Liver (tissue), 9 donors: ENCODE measurements around the gene SLC6A12. TPM values are rescaled to one million over a fixed set of nuclear protein-coding genes. Genes with fewer than 3 reads are reported as not detected.

Experiments used
- DNase-seq: peaks from one replicate; pipeline ENCODE4 v3.0.0-alpha.2; 2017; ENCODE audit warnings: low spot score
- H3K27ac ChIP-seq, 2 donors: one replicate each; pipeline ENCODE4 v1.7.0; 2013; ENCODE audit warnings: inconsistent platforms in 2 of 2, low read length in 2 of 2, control low read depth in 1 of 2, low read depth in 1 of 2, mild to moderate bottlenecking in 1 of 2
- H3K27me3 ChIP-seq, 4 donors: one replicate each; pipeline versions ENCODE4 v1.6.1 to v1.7.0; 2013; ENCODE audit warnings: low read length in 3 of 4, inconsistent platforms in 1 of 4, mild to moderate bottlenecking in 1 of 4, moderate library complexity in 1 of 4; ENCODE audit not compliant: control insufficient read depth in 4 of 4, insufficient read depth in 4 of 4
- H3K36me3 ChIP-seq, 4 donors: one replicate each; pipeline versions ENCODE4 v1.6.1 to v1.7.0; 2013; ENCODE audit warnings: low read length in 3 of 4, mild to moderate bottlenecking in 3 of 4, low read depth in 1 of 4, moderate library complexity in 1 of 4; ENCODE audit not compliant: control insufficient read depth in 4 of 4, insufficient read depth in 3 of 4
- H3K4me1 ChIP-seq, 4 donors: one replicate each; pipeline versions ENCODE4 v1.6.1 to v1.7.0; 2013; ENCODE audit warnings: low read length in 3 of 4, mild to moderate bottlenecking in 3 of 4, moderate library complexity in 1 of 4; ENCODE audit not compliant: control insufficient read depth in 4 of 4, insufficient read depth in 4 of 4
- H3K4me3 ChIP-seq, 3 donors: one replicate each; pipeline versions ENCODE4 v1.6.1 to v1.7.0; 2013; ENCODE audit warnings: low read length in 3 of 3, control low read depth in 1 of 3, low read depth in 1 of 3, mild to moderate bottlenecking in 1 of 3
- H3K9ac ChIP-seq, 2 donors: one replicate each; pipeline ENCODE4 v1.7.0; 2013; ENCODE audit warnings: low read length in 2 of 2, mild to moderate bottlenecking in 2 of 2, moderate library complexity in 2 of 2, control low read depth in 1 of 2, low read depth in 1 of 2
- H3K9me3 ChIP-seq, 4 donors: one replicate each; pipeline versions ENCODE4 v1.6.1 to v1.7.0; 2013; ENCODE audit warnings: low read length in 3 of 4; ENCODE audit not compliant: control insufficient read depth in 4 of 4
- ATF3 ChIP-seq: IDR thresholded peaks from 2 replicates; pipeline ENCODE4 v1.6.1; 2016; ENCODE audit warnings: antibody characterized with exemption
- CTCF ChIP-seq: fragments of 150-350 bp; IDR thresholded peaks from 2 replicates; pipeline ENCODE4 v1.5.1; 2017; ENCODE audit warnings: improper control_type of control experiment, low read depth, low read length; ENCODE audit not compliant: missing input control
- EGR1 ChIP-seq, 2 donors: IDR thresholded peaks; 2 replicates each; pipeline ENCODE4 v1.6.1; 2016 to 2018; ENCODE audit warnings: antibody characterized with exemption in 2 of 2, low read depth in 2 of 2
- FOXA1 ChIP-seq: IDR thresholded peaks from 2 replicates; pipeline ENCODE4 v1.6.1; 2016; ENCODE audit warnings: antibody characterized with exemption
- GABPA ChIP-seq, 2 donors: IDR thresholded peaks in 1 of 2; conservative IDR thresholded peaks in 1 of 2; 2 replicates each; pipeline ENCODE4 v1.6.1; 2016; ENCODE audit warnings: antibody characterized with exemption in 2 of 2, mild to moderate bottlenecking in 1 of 2, moderate library complexity in 1 of 2
- HNF4A ChIP-seq, 2 donors: conservative IDR thresholded peaks; 2 replicates each; pipeline ENCODE4 v1.6.1; 2016; ENCODE audit warnings: antibody characterized with exemption in 2 of 2, mild to moderate bottlenecking in 2 of 2
- HNF4G ChIP-seq: IDR thresholded peaks from 2 replicates; pipeline ENCODE4 v1.6.1; 2016; ENCODE audit warnings: antibody characterized with exemption
- JUND ChIP-seq, 2 donors: IDR thresholded peaks; 2 replicates each; pipeline ENCODE4 v1.6.1; 2016; ENCODE audit warnings: antibody characterized with exemption in 2 of 2
- MAX ChIP-seq: IDR thresholded peaks from 2 replicates; pipeline ENCODE4 v1.6.1; 2016; ENCODE audit warnings: antibody characterized with exemption
- NR2F2 ChIP-seq: IDR thresholded peaks from 2 replicates; pipeline ENCODE4 v1.6.1; 2016; ENCODE audit warnings: antibody characterized with exemption
- RAD21 ChIP-seq, 2 donors: IDR thresholded peaks; 2 replicates each; pipeline ENCODE4 v1.6.1; 2016; ENCODE audit warnings: antibody characterized with exemption in 2 of 2, mild to moderate bottlenecking in 2 of 2
- REST ChIP-seq: IDR thresholded peaks from 2 replicates; pipeline ENCODE4 v1.6.1; 2016; ENCODE audit warnings: antibody characterized with exemption, mild to moderate bottlenecking
- RXRA ChIP-seq, 2 donors: IDR thresholded peaks; 2 replicates each; pipeline ENCODE4 v1.6.1; 2017 to 2018; ENCODE audit warnings: antibody characterized with exemption in 2 of 2, mild to moderate bottlenecking in 1 of 2
- SP1 ChIP-seq: IDR thresholded peaks from 2 replicates; pipeline ENCODE4 v1.6.1; 2018; ENCODE audit warnings: antibody characterized with exemption, mild to moderate bottlenecking
- TAF1 ChIP-seq: conservative IDR thresholded peaks from 2 replicates; pipeline ENCODE4 v1.6.1; 2016; ENCODE audit warnings: antibody characterized with exemption, mild to moderate bottlenecking
- YY1 ChIP-seq: IDR thresholded peaks from 2 replicates; pipeline ENCODE4 v1.6.1; 2016; ENCODE audit warnings: antibody characterized with exemption, mild to moderate bottlenecking
- ZBTB33 ChIP-seq: IDR thresholded peaks from 2 replicates; pipeline ENCODE4 v1.6.1; 2016; ENCODE audit warnings: antibody characterized with exemption
- WGBS: extraction: QIAGEN DNeasy Blood & Tissue Kit; methylation state at CpG from one replicate; pipeline ENCODE4 v1.1.7; 2013; 5-methylcytosine and 5-hydroxymethylcytosine counted together
- polyA plus RNA-seq, 2 donors: library from polyadenylated mRNA; stranded (reverse) in 1 of 2; unstranded in 1 of 2; fragments of 200-250 nt in 1 of 2; fragments of >200 nt in 1 of 2; fragmentation: Nextera tagmentation in 1 of 2; extraction: Ambion mirVana in 1 of 2; gene quantifications; one replicate each; pipeline versions ENCODE4 v1.2.1 to v1.2.3, GENCODE V29; 2013 to 2015
- total RNA-seq, 2 donors: library from RNA; depleted of rRNA; stranded (reverse); fragments of >200 nt; gene quantifications; one replicate each; pipeline ENCODE4 v1.2.3, GENCODE V29; 2014
- donor health status: healthy.
- donor health status: healthy.
- donor health status: healthy.
- donor health status: healthy.
- donor health status: healthy.

The SLC6A12 gene
- total and polyA plus RNA-seq, 4 donors, result 18.2 to 30.3 (median 23.2) TPM

- no peaks in the 10 kb centered on the region for H3K9me3 ChIP-seq
- DNase-seq, result peak; percentile 77
- H3K4me3 ChIP-seq, result no peak overlapping the region
- no peak overlapping the region for H3K9ac ChIP-seq
- WGBS, result 40% methylated on average over 17 of the region's 17 CpGs
- no peak for TF ChIP-seq FOXA1
- peak; percentile 70 for TF ChIP-seq CTCF
- TF ChIP-seq RAD21 (IDR thresholded peaks at IDR 0.05), result peak; percentile 76 to 93
- peaks cover 0 to 5% (median 1%) of the 10 kb centered on the region in 4 donors for H3K4me1 ChIP-seq
- no peak overlapping the region for H3K27ac ChIP-seq
- H3K36me3 ChIP-seq, result peaks cover 0 to 47% (median 25%) of the 10 kb centered on the region in 4 donors
- no peaks in the 10 kb centered on the region for H3K27me3 ChIP-seq
Observed at GRCh38 chr12:219891-220352, 6.0 kb upstream of the SLC6A12 start.

- Histone ChIP-seq H3K27me3 (no peaks in the 10 kb centered on the region), H3K27ac (no peak overlapping the region), H3K9ac (no peak overlapping the region), H3K9me3 (no peaks in the 10 kb centered on the region), H3K4me1 (peaks cover 3 to 15% (median 8%) of the 10 kb centered on the region in 4 donors), H3K36me3 (peaks cover 0 to 39% (median 19%) of the 10 kb centered on the region in 4 donors), H3K4me3 (no peak overlapping the region)
- 88% methylated on average over 30 of the region's 30 CpGs for WGBS
- TF ChIP-seq HNF4G (no peak), CTCF (no peak), HNF4A (conservative IDR thresholded peaks at IDR 0.05) (no peak), RXRA (IDR thresholded peaks at IDR 0.05) (no peak), RAD21 (IDR thresholded peaks at IDR 0.05) (no peak), TAF1 (no peak), FOXA1 (no peak), REST (no peak), ZBTB33 (no peak), NR2F2 (no peak), JUND (IDR thresholded peaks at IDR 0.05) (no peak), YY1 (no peak), ATF3 (no peak), SP1 (no peak), EGR1 (IDR thresholded peaks at IDR 0.05; ENCODE audit: low read depth in 2 of 2) (no peak), GABPA (IDR thresholded peaks at IDR 0.05 in 1 of 2, conservative IDR thresholded peaks at IDR 0.05 in 1 of 2) (no peak), MAX (no peak)
- no peak for DNase-seq
Observed at GRCh38 chr12:218728-219590, 5.0 kb upstream of the SLC6A12 start.
